T47D (cell line): Measurements from ENCODE around the gene SPATA31E1.
"Not testable (repeated sequence)": the region's sequence is repeated elsewhere in the genome, so short reads cannot be mapped to it uniquely, and the experiment has no call there.

Experiments
- DNase-seq, 2 experiments: peaks; one replicate each; pipeline versions ENCODE4 v3.0.0 to v3.0.0-alpha.2; 2011 to 2012; ENCODE audit warnings: low read depth in 1 of 2, low spot score in 1 of 2
- JUND ChIP-seq: IDR thresholded peaks from 2 replicates; pipeline ENCODE4 v1.6.1; 2012; ENCODE audit warnings: low read depth
- in situ Hi-C: cut with HindIII; loops from 2 replicates; pipeline ENCODE4 v1.10.0; 2016; ENCODE audit warnings: low sequenced_read_pairs, low pct_unique_long_range_greater_than_20kb

SPATA31E1 gene

DNA sequence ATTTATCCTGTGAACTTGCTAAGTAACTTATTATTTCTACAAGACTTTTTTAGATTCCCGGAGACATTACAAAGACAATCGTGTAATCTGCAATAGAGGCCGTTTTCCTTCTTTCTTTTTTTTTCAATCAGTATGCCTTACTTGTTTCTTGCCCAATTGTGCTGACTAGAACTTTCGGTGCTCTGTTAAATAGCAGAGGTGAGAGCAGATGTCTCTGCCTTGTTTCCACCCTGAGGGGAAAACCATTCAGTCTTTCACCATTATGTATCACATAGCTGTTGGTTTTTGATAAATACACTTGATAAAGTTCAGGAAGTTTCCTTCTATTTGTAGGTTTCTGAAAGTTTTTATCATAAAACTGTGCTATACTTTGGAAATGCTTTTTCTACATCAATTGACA, 10.3 kb downstream of the SPATA31E1 start:
- DNase-seq, result no peak
- in situ Hi-C loops, result no loop called here
- TF ChIP-seq JUND, result no peak

DNA sequence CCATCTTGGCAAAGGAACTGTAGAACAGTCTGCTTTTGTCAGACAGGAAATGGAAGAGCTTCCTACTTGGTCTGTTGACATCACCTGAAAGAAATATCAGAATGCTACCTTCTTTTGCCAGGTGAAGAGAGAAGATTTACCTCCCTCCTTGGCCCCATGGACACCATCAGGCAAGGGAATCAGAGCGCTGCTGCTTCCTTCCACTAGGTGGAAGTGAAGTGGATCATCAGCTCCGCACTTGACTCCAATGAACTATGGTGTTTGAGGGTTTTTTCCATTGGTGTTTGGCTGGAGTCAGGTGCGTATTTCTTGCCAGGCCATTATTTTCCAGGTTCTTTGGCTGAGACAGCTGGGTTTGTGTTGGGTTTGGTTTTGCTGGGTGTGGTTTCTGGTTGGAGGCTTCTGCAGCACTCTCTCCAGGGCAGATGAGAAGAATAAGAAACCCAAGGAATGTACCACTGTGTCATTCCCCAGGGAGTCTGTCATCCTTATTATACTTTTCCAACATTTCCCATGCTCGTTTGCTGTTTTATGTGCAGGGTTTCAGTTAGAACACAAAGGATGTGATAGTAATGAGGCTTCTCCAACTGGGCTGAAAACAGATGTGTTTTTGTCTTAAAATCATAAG, 12.4 kb downstream of the SPATA31E1 start:
- TF ChIP-seq JUND, result no peak
- DNase-seq, result no peak
- in situ Hi-C loops, result no loop called here

DNA sequence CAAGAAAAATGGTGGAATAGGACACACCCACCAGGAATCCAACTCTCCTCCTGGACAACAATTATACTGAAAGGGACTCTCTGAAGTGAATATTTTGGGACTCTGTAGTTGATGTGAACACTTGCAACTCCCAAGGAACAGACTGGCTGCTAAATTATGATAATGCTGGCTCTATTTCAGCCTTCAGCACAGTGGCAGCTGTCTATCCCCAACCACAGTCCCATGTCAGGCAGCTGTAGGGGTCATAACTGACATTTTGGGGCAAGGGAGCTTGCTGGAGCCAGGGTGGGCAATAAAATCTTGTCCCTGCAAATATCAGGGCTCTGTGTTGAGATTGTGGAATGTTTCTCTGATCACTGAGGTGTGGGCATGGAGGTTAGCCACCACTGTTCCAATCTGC, 14.2 kb downstream of the SPATA31E1 start:
- no peak for TF ChIP-seq JUND
- no peak for DNase-seq
- in situ Hi-C loops, result no loop called here

DNA sequence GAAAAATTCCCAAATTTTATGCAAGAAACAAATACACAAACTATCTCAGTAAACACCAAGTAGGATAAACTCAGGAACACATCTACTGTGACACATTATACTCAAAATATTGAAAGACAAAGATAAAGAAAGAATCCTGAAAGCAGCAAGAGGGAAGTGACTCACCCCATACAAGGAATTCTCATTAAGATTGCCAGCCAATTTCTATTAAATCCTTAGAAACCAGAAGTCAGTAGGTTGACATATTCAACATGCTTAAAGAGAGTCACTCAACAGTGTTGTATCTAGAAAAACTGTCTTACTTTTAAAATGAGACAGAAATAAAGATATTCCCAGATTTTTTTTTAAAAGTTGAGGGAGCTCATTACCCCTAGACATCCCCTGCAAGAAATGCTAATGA, 15.5 kb downstream of the SPATA31E1 start:
- in situ Hi-C loops, result no loop called here
- TF ChIP-seq JUND, result no peak
- DNase-seq, result no peak

DNA sequence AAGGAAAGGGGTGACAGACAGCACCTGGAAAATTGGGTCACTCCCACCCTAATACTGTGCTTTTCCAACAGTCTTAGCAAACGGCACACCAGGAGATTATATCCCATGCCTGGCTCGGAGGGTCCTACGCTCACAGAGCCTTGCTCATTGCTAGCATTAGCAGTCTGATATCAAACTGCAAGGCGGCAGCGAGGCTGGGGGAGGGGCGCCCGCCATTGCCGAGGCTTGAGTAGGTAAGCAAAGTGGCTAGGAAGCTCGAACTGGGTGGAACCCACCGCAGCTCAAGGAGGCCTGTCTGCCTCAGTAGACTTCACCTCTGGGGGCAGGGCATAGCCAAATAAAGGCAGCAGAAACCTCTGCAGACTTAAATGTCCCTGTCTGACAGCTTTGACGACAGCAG, 19.7 kb downstream of the SPATA31E1 start:
- DNase-seq, in situ Hi-C loops: not testable (repeated sequence)

DNA sequence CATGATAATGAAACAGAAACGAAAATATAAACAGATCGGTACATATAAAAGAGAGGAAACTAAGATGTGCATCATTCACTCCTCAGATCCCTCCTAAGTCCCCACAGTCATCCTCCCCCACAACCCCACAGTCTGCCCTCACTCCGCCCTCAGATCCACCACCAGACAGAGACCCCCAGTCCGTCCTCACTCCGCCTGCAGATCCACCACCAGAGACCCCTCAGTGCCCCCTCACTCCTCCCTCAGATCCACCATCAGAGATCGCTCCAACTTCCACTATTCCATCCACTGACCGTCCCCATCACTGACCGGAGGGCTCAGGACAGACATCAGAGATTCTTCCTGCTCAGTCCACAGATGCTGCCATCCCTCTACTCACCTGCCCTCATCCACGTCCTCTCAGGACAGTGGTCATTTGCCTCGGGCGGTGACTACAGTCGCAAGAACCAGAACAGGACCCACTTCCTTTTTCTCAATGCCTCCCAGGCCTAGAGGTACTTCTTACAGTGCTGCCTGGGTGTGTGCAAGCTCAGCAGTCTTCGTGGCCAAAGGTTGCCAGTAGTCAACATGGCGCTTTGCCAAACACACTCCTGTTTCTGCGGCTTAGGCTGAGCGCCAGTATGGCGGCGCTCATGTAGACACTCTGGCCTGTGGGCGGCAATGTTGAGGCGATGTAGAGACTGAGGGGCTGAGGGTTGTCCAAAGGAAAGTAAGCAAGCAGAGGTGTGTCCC, 26.8 kb downstream of the SPATA31E1 start:
- in situ Hi-C loops, result no loop called here
- no peak for TF ChIP-seq JUND
- peak in 1 of 2 experiments; percentile 81 for DNase-seq

DNA sequence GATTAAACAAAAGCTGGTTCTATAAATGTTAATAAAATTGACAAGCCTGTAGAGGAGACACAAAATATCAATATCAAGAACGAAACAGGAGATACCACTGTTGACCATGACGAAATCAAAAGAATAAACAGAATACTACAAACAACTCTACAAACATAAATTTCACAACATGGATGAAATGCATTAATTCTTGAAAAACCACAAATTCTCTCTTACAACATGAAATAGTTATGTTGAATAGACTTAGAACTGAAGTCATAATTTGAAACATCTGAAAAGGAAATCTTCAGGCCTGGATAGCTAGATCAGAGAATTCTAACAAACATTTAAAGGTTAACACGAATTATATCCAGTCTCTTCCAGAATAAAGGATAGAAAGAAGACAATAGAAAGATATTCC, 28.1 kb downstream of the SPATA31E1 start:
- no peak for TF ChIP-seq JUND

DNA sequence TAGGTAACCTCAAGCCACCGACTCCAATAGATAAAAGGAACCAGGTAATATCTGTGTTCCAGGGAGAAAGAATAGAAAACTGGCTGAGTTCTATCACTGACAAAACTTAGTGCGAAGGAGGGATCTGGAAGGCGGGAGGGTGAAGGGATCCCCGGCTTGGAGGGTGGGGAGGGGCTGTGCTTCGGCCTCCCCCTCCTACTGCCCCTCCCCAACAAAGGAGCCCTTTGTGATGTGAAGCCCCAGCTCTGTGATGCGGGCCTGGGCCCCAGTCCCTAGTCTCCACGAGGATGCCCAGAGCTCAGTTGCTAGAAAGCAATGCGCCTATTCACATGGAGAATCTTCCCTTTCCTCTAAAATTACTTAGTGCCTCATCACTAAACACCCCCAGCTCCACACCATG, 35.0 kb downstream of the SPATA31E1 start, which contains the start of gene SPATA31C1:
TSS of gene SPATA31C1 (plus strand) at position 301 of the 400 bp plus-strand sequence.
- in situ Hi-C loops, DNase-seq: not testable (repeated sequence)

More for the DNA sequence above, 28.1 kb downstream of the SPATA31E1 start:
- no peak for DNase-seq
- in situ Hi-C loops, result no loop called here

DNA sequence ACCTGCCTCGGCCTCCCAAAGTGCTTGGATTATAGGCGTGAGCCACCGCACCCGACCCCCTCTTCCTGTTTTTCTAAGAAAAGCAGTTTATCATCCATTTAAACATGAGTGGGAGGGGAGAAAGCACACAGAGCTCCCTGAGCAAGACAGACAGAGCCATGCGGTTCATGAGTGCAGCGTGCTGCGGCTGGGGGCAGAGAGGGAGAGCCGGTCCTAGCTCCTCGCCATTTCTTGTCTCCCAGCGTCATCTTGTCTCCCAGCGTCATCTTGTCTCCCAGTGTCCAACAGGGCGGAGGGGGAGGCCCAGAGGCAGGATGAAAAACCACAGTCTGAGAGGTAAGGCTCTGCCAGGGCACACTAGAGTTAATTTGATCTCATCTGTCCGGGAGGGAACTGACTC, 36.3 kb downstream of the SPATA31E1 start:
- in situ Hi-C loops, DNase-seq: not testable (repeated sequence)

DNA sequence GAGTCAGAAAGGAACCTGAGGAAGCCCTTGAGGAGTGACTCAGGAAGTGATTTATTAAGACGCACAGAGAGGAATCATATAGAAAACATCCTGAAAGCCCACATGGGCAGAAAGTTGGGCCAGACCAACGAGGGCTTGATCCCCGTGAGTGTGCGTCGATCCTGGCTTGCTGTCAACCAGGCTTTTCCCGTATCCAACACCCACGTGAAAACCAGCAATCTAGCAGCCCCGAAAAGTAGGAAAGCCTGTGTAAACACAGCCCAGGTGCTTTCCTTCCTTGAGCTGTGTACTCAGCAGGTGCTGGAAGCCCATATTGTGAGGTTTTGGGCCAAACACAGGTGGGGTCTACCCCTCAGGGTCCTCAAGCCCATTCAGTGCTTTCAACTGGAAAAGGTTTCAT, 38.9 kb downstream of the SPATA31E1 start:
- DNase-seq, in situ Hi-C loops: not testable (repeated sequence)

DNA sequence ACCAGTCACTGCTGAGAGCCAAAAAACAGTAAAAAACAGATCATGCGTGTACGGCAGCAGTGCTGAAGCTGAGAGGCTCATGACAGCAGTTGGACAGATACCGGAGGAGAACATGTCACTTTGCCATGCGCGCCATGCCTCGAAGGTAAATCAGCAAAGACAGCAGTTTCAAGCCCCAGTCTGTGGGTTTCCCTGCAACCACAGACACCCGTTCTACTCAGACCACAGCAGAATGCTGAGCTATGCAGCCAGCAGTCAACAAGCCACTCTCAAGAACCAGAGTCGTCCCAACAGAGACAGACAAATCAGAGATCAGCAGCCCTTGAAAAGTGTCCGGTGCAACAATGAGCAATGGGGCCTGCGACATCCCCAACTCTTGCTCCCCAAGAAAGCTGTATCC, 40.3 kb downstream of the SPATA31E1 start:
- in situ Hi-C loops, DNase-seq: not testable (repeated sequence)

DNA sequence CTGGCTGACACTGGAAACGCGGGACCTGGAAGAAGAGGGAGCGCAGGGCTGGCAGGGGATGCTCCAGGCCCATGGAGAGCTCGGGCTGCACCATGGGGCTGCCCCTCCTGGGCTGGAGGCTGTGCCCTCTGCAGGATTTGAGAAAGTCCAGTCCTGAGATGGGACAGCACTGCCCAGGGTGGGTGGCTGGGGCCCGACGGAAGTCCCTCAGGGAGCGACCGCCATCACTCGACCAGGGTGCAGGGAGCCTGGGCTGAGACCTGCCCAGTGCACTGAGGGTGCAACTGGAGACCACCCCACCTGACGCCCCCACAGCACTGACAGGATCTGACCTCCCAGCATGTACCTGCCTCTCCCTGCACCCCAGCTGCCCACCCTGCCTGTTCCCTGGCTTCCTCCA, 42.2 kb downstream of the SPATA31E1 start:
- DNase-seq, in situ Hi-C loops: not testable (repeated sequence)

DNA sequence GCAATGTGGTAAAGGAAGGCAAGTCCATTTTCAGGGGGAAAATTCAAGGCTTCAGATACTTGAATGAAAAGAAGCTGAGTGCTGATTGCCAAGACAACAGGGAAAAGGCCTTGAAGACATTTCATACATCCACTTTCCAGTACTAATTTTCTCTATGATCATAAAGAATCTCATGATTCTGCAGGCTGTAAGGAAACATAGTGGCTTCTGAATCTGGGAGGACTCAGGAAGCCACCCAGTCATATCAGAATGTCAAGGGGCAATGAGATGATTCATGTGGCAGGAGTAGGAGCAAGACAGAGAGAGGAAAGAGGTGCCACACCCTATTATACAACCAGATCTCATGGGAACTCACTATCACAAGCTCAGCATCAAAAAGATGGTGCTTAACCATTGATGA, 46.5 kb downstream of the SPATA31E1 start:
- DNase-seq, in situ Hi-C loops: not testable (repeated sequence)

DNA sequence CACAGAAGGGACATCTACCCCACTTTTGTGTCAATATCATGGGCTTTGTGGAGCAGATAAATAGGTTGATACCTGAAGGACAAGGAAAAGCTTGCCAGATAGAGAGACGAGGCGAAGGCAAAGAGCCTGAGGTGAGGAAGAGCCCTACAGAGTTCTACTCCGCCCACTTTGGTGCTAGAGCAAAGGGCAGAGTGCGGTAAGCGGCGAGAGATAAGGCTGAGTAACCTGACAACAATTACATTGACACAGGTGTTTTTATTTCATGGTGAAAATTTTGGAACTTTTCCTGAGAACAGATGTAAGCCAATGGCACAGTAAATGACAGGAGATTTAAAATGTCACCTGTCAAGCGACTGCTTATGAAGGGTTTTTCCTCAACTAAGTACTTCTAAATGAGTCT, 51.8 kb downstream of the SPATA31E1 start:
- DNase-seq, in situ Hi-C loops: not testable (repeated sequence)

DNA sequence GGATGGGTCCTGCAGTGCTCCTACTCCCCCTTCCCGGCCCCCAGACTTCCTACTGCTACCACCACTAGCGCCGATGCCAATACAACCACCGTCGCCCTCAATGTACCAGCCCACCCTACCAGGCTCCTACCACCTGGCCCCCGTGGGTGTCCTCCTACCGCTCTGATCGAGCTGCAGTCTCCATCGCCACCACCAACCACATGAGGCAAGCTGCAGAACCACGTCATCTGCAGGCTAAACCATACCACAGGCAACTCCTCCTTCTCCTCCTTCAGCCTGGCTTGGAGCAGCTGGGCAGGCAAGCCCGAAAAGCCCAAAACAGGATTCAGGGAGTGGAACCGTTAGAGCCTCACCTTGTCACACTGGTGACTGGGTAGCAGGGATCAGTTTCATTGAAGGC, 54.7 kb downstream of the SPATA31E1 start:
- DNase-seq, in situ Hi-C loops: not testable (repeated sequence)

DNA sequence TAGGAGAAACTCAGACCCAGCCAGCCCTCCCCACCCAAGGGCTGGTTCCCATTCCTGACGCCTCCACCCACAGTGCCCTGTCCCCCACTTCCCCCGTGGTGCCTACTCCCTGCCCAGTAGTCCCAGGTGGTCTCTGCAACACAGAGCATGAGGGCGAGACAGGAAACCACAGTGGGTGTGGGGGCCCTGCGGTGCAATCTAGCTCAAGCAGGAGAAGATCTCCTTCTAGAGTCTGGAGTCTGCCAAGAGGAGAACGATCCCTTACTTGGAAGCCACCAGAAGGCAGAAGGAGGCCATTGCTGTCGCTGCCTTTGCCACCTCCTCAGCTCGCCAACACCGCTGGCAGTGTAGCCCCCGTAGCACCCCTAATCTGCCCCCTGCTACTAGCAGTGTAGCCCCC, 55.2 kb downstream of the SPATA31E1 start:
- in situ Hi-C loops, DNase-seq: not testable (repeated sequence)

DNA sequence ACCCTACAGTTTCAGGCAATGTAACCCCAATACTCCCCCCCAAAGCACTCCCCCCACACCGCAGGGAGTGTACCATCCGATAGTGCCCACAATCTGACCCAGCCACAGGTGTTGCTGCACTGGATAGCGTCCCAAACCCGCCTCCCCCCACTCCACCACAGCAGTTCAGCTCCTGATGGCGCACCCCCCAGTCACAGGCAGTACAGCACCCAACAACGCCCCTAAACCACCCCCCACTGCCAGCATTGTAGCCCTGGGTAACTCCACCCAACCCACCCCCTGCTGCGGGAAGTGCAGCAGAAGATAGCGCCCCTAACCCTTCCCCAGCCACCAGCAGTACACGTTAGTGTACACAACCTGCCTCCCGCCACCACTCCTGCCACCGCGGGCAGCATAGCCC, 55.7 kb downstream of the SPATA31E1 start:
- in situ Hi-C loops, DNase-seq: not testable (repeated sequence)
